ENCODE data around the gene LMNTD2. TPM values are rescaled to one million over a fixed set of nuclear protein-coding genes. Genes with fewer than 3 reads are reported as not detected.

Gene LMNTD2
- total and polyA plus RNA-seq, 2 of the 13 experiments (the other 11 are each of a cell fraction or from before 2014, with no cell fraction given) = 1.1 to 3.1 TPM

DNA sequence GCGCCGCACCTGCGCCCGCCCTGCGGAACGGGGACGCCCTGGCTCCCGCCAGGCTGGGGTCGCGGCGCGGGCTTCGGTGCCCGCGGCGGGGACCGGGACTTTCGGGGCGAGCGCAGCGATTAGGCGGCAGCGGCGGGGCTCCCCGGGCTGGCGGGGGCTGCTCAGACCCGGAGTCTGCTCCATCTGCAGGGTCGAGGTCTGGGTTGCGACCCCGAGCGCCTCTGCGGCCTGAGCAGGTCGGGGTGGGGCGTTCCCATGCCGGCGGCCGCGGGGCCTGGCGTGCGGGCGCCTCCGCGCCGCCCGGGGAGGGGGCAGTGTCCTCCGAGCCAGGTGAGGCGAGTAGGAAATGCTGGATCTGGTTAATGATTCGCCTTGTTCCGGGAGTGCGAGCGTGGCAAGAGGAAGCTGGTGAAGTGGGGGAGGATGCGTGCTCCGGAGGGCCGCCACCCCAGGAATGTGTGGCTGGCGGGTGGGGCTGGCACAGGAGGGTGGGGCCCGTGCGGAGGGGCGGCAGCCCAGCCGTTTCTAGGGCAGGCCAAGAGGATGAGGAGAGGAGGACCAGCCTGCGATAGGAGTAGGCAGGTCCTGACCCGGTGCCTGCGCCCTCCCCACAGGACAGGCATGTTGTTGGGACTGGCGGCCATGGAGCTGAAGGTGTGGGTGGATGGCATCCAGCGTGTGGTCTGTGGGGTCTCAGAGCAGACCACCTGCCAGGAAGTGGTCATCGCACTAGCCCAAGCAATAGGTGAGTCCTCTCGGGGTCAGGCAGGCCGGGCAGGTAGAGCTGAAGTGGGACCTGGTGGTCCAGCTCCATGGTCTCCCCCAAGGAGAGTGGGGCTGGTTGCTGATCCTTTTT is 838 bp upstream of the LMNTD2 start (continued):
- TF ChIP-seq PAXIP1 (CRISPR knock-in tag; conservative IDR thresholded peaks at IDR 0.05) (peak; percentile 71), ZNF225 (CRISPR knock-in tag; IDR thresholded peaks at IDR 0.05) (no peak), JARID2 (CRISPR knock-in tag; IDR thresholded peaks at IDR 0.05; ENCODE audit: insufficient replicate concordance) (no peak), RXRB (CRISPR knock-in tag; IDR thresholded peaks at IDR 0.05; ENCODE audit: borderline replicate concordance) (no peak), ZMYM3 (CRISPR knock-in tag; IDR thresholded peaks at IDR 0.05) (no peak), NR2F6 (IDR thresholded peaks at IDR 0.05) (no peak), NR2F6 (CRISPR knock-in tag; IDR thresholded peaks at IDR 0.05) (peak; percentile 75), ZNF460 (CRISPR knock-in tag; IDR thresholded peaks at IDR 0.05; ENCODE audit: borderline replicate concordance) (no peak), ARNT (IDR thresholded peaks at IDR 0.05) (no peak), YEATS4 (CRISPR knock-in tag; IDR thresholded peaks at IDR 0.05; ENCODE audit: borderline replicate concordance) (peak; percentile 88), ZGPAT (CRISPR knock-in tag; IDR thresholded peaks at IDR 0.05) (peak; percentile 46; the same call in 1 of the 2 replicates), ZNF558 (CRISPR knock-in tag; IDR thresholded peaks at IDR 0.05; ENCODE audit: borderline replicate concordance) (peak; percentile 38; the same call in 1 of the 2 replicates)
- TF ChIP-seq, protein P1, sequence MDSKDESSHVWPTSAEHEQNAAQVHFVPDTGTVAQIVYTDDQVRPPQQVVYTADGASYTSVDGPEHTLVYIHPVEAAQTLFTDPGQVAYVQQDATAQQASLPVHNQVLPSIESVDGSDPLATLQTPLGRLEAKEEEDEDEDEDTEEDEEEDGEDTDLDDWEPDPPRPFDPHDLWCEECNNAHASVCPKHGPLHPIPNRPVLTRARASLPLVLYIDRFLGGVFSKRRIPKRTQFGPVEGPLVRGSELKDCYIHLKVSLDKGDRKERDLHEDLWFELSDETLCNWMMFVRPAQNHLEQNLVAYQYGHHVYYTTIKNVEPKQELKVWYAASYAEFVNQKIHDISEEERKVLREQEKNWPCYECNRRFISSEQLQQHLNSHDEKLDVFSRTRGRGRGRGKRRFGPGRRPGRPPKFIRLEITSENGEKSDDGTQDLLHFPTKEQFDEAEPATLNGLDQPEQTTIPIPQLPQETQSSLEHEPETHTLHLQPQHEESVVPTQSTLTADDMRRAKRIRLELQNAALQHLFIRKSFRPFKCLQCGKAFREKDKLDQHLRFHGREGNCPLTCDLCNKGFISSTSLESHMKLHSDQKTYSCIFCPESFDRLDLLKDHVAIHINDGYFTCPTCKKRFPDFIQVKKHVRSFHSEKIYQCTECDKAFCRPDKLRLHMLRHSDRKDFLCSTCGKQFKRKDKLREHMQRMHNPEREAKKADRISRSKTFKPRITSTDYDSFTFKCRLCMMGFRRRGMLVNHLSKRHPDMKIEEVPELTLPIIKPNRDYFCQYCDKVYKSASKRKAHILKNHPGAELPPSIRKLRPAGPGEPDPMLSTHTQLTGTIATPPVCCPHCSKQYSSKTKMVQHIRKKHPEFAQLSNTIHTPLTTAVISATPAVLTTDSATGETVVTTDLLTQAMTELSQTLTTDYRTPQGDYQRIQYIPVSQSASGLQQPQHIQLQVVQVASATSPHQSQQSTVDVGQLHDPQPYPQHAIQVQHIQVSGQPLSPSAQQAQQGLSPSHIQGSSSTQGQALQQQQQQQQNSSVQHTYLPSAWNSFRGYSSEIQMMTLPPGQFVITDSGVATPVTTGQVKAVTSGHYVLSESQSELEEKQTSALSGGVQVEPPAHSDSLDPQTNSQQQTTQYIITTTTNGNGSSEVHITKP (CRISPR knock-in tag; IDR thresholded peaks at IDR 0.05; ENCODE audit: low read depth) = peak; percentile 90
- TF ChIP-seq, protein P2, sequence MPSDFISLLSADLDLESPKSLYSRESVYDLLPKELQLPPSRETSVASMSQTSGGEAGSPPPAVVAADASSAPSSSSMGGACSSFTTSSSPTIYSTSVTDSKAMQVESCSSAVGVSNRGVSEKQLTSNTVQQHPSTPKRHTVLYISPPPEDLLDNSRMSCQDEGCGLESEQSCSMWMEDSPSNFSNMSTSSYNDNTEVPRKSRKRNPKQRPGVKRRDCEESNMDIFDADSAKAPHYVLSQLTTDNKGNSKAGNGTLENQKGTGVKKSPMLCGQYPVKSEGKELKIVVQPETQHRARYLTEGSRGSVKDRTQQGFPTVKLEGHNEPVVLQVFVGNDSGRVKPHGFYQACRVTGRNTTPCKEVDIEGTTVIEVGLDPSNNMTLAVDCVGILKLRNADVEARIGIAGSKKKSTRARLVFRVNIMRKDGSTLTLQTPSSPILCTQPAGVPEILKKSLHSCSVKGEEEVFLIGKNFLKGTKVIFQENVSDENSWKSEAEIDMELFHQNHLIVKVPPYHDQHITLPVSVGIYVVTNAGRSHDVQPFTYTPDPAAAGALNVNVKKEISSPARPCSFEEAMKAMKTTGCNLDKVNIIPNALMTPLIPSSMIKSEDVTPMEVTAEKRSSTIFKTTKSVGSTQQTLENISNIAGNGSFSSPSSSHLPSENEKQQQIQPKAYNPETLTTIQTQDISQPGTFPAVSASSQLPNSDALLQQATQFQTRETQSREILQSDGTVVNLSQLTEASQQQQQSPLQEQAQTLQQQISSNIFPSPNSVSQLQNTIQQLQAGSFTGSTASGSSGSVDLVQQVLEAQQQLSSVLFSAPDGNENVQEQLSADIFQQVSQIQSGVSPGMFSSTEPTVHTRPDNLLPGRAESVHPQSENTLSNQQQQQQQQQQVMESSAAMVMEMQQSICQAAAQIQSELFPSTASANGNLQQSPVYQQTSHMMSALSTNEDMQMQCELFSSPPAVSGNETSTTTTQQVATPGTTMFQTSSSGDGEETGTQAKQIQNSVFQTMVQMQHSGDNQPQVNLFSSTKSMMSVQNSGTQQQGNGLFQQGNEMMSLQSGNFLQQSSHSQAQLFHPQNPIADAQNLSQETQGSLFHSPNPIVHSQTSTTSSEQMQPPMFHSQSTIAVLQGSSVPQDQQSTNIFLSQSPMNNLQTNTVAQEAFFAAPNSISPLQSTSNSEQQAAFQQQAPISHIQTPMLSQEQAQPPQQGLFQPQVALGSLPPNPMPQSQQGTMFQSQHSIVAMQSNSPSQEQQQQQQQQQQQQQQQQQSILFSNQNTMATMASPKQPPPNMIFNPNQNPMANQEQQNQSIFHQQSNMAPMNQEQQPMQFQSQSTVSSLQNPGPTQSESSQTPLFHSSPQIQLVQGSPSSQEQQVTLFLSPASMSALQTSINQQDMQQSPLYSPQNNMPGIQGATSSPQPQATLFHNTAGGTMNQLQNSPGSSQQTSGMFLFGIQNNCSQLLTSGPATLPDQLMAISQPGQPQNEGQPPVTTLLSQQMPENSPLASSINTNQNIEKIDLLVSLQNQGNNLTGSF (CRISPR knock-in tag; IDR thresholded peaks at IDR 0.05) = no peak

All from HepG2 (cell line).